Measurements from ENCODE around the gene GALNT2. TPM values are rescaled to one million over a fixed set of nuclear protein-coding genes. Genes with fewer than 3 reads are reported as not detected.

GALNT2 gene
- total and polyA plus RNA-seq, 2 donors from 2014 or later = 20.2 to 59.2 TPM

DNA sequence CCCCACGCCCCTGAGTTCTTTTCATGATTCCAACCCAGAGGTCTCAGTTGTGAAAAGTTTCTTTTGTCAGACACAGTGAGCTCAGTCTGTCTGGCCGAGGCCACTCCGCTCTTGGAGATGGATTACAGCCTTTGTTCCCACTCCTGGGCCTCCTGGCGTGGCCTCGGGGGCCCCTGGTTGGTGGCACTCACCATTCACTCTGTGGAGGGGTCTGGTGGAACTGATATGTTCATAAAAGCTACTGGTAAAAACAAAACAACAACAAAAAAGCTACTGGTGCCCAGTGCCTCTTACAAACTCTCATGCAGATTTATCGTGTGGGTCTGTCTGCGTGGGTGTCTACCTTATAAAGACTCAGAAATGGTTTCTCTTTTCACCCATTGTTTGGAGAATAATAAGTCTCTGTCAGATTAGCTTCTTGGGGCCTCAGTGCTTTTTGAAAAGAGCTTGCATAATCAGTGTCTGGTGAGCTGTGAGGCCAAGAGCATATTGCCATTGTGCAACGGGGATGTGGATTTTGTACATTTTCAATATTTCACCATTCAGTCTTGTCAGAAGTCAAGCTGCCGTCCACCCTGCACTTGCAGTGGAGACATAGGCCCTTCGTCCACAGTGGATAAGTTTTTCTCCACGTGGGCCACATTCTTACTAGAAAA lies 86.7 kb downstream of the GALNT2 start:
- Histone ChIP-seq H3K4me1 (ENCODE audit: control insufficient read depth in 2 of 3, insufficient read depth in 2 of 3, low read depth in 1 of 3, low read length in 3 of 3) (peaks cover 0 to 6% (median 3%) of the 10 kb centered on the region in 3 donors), H3K27ac (ENCODE audit: low read depth in 2 of 2, low read length in 2 of 2) (no peak overlapping the region), H3K9me3 (ENCODE audit: control insufficient read depth in 2 of 3, insufficient read depth in 1 of 3, low read length in 3 of 3) (peaks cover 0 to 6% (median 0%) of the 10 kb centered on the region in 3 donors), H3K9ac (ENCODE audit: low read length in 3 of 3) (no peak overlapping the region), H3K4me3 (ENCODE audit: low read length in 3 of 3) (no peak overlapping the region), H3K27me3 (ENCODE audit: control insufficient read depth, insufficient read depth, low read length) (no peaks in the 10 kb centered on the region), H3K36me3 (ENCODE audit: control insufficient read depth in 2 of 3, insufficient read depth in 3 of 3, low read length in 3 of 3) (no peaks in the 10 kb centered on the region)
- DNase-seq (peak in 2 of 5 donors; percentile 47 to 68), FAIRE-seq (no peak)
- intact Hi-C loops (cut with DNase I) = no loop called here
- TF ChIP-seq, protein P1, sequence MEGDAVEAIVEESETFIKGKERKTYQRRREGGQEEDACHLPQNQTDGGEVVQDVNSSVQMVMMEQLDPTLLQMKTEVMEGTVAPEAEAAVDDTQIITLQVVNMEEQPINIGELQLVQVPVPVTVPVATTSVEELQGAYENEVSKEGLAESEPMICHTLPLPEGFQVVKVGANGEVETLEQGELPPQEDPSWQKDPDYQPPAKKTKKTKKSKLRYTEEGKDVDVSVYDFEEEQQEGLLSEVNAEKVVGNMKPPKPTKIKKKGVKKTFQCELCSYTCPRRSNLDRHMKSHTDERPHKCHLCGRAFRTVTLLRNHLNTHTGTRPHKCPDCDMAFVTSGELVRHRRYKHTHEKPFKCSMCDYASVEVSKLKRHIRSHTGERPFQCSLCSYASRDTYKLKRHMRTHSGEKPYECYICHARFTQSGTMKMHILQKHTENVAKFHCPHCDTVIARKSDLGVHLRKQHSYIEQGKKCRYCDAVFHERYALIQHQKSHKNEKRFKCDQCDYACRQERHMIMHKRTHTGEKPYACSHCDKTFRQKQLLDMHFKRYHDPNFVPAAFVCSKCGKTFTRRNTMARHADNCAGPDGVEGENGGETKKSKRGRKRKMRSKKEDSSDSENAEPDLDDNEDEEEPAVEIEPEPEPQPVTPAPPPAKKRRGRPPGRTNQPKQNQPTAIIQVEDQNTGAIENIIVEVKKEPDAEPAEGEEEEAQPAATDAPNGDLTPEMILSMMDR (IDR thresholded peaks at IDR 0.05; ENCODE audit: borderline replicate concordance, extremely low read depth, insufficient read depth) = no peak

DNA sequence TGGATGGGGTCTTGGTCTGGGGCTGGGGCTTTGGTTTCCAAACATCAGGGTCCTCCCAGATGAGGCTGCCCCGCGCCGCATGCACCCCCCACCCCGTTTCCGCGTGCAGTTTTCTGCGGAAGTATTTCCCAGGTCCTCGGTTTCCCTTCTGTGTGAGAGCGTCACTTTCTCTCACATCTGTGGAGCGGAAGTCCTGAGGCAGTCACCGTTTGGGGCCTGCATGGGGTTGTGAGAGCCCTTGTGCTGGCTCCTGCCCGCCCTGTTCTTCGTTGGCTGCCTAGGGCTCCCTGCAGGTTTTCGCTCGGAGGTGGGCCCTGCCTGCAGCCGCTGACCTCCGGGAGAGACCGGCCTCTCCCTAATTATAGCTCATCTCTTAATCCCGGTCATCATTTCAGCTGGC lies 88.0 kb downstream of the GALNT2 start:
- Histone ChIP-seq H3K4me1 (ENCODE audit: control insufficient read depth in 2 of 3, insufficient read depth in 2 of 3, low read depth in 1 of 3, low read length in 3 of 3) (peaks cover 0 to 16% (median 10%) of the 10 kb centered on the region in 3 donors), H3K36me3 (ENCODE audit: control insufficient read depth in 2 of 3, insufficient read depth in 3 of 3, low read length in 3 of 3) (no peaks in the 10 kb centered on the region), H3K27ac (ENCODE audit: low read depth in 2 of 2, low read length in 2 of 2) (no peak overlapping the region), H3K9me3 (ENCODE audit: control insufficient read depth in 2 of 3, insufficient read depth in 1 of 3, low read length in 3 of 3) (peaks cover 0 to 6% (median 0%) of the 10 kb centered on the region in 3 donors), H3K4me3 (ENCODE audit: low read length in 3 of 3) (no peak overlapping the region), H3K9ac (ENCODE audit: low read length in 3 of 3) (no peak overlapping the region), H3K27me3 (ENCODE audit: control insufficient read depth, insufficient read depth, low read length) (no peaks in the 10 kb centered on the region)
- TF ChIP-seq, protein P1 (IDR thresholded peaks at IDR 0.05; ENCODE audit: borderline replicate concordance, extremely low read depth, insufficient read depth) = no peak
- DNase-seq = no peak
- intact Hi-C loops (cut with DNase I) = no loop called here
- no peak for FAIRE-seq

DNA sequence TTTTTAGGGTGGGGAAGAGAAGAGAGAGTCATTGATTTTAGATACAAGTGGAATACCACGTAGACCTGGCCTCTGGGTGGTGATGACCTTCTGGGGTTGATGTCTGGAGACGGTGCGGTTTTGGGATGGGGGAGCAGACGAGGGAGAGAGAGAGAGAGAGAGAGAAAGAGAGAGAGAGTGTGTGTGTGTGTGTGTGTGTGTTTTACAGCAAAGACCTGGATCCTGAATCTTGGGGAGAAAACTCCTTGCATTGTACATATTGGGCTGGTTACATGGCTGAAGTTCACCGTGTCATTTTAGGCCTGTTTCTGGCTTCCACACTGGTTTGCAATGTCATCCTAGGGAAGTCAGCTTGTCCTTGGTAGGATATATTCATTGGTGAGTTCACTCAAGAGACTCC lies 89.0 kb downstream of the GALNT2 start:
- H3K27ac ChIP-seq (ENCODE audit: low read depth in 2 of 2, low read length in 2 of 2) = no peak overlapping the region
- intact Hi-C loops (cut with DNase I) = no loop called here
- H3K27me3 ChIP-seq (ENCODE audit: control insufficient read depth, insufficient read depth, low read length) = no peaks in the 10 kb centered on the region
- TF ChIP-seq, protein P1 (IDR thresholded peaks at IDR 0.05; ENCODE audit: borderline replicate concordance, extremely low read depth, insufficient read depth) = no peak
- FAIRE-seq = no peak
- DNase-seq = no peak
- H3K9me3 ChIP-seq (ENCODE audit: control insufficient read depth in 2 of 3, insufficient read depth in 1 of 3, low read length in 3 of 3) = peaks cover 0 to 6% (median 0%) of the 10 kb centered on the region in 3 donors
- no peak overlapping the region for H3K4me3 ChIP-seq (ENCODE audit: low read length in 3 of 3)
- H3K36me3 ChIP-seq (ENCODE audit: control insufficient read depth in 2 of 3, insufficient read depth in 3 of 3, low read length in 3 of 3) = no peaks in the 10 kb centered on the region
- no peak overlapping the region for H3K9ac ChIP-seq (ENCODE audit: low read length in 3 of 3)
- peaks cover 0 to 18% (median 12%) of the 10 kb centered on the region in 3 donors for H3K4me1 ChIP-seq (ENCODE audit: control insufficient read depth in 2 of 3, insufficient read depth in 2 of 3, low read depth in 1 of 3, low read length in 3 of 3)

All from kidney (tissue), 14 donors.